GM18907 (cell line): Measurements from ENCODE around the gene ZBTB7A.
"Not testable (repeated sequence)": the region's sequence is repeated elsewhere in the genome, so short reads cannot be mapped to it uniquely, and the experiment has no call there.

Source experiments
- ATAC-seq: cut with Tn5 transposase; IDR thresholded peaks from one replicate; pipeline ENCODE4 v1.9.1; 2021; ENCODE audit warnings: mild to moderate bottlenecking, moderate library complexity; ENCODE audit not compliant: unreplicated experiment

Gene ZBTB7A

GRCh38 chr19:3998667-3999412 is 67.9 kb downstream of the ZBTB7A start:
- not testable (repeated sequence) for ATAC-seq

GRCh38 chr19:3995607-3996006 is 71.1 kb downstream of the ZBTB7A start:
- ATAC-seq = no peak
